Adrenal gland (tissue), 5 donors: ENCODE results near the gene TXLNA.

Experiments used
- POLR2A ChIP-seq, 2 donors: fragments of 450-650 bp; IDR thresholded peaks; one replicate each; pipeline ENCODE4 v1.6.1; 2017; ENCODE audit warnings: antibody characterized with exemption in 2 of 2, mild to moderate bottlenecking in 2 of 2, moderate library complexity in 1 of 2
- TF ChIP-seq, protein P1 (sequence below), 6 experiments: fragments of 450-650 bp in 4 of 6; fragments of 200-600 bp in 2 of 6; sonication (generic) in 1 of 6; IDR thresholded peaks; 1 replicate in 5 of 6; 2 replicates in 1 of 6; pipeline versions ENCODE4 v1.5.1 to v1.8.0; 2016 to 2021; ENCODE audit warnings: antibody characterized with exemption in 6 of 6, mild to moderate bottlenecking in 2 of 6, moderate library complexity in 1 of 6
- donor health status: DM: no; HTN: no; CAD: no.

DNA sequence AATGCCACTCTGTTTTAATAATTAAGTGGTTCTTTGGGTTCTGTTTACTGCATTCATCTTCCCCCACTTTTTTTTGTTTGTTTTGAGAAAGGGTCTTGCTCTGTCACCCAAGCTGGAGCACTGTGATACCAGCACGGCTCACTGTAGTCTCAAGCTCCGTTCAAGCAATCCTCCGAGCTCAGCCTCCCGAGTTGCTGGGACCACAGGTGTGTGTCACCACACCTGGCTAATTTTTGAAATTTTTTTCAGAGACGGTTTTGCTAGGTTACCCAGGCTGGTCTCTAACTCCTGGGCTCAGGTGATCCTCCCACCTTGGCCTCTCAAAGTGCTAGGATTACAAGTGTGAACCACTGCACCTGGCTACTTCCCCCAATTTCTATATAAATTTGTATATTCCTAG, 42.4 kb upstream of the TXLNA start:
- TF ChIP-seq, protein P1, sequence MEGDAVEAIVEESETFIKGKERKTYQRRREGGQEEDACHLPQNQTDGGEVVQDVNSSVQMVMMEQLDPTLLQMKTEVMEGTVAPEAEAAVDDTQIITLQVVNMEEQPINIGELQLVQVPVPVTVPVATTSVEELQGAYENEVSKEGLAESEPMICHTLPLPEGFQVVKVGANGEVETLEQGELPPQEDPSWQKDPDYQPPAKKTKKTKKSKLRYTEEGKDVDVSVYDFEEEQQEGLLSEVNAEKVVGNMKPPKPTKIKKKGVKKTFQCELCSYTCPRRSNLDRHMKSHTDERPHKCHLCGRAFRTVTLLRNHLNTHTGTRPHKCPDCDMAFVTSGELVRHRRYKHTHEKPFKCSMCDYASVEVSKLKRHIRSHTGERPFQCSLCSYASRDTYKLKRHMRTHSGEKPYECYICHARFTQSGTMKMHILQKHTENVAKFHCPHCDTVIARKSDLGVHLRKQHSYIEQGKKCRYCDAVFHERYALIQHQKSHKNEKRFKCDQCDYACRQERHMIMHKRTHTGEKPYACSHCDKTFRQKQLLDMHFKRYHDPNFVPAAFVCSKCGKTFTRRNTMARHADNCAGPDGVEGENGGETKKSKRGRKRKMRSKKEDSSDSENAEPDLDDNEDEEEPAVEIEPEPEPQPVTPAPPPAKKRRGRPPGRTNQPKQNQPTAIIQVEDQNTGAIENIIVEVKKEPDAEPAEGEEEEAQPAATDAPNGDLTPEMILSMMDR (IDR thresholded peaks at IDR 0.05) = no peak
- no peak for TF ChIP-seq POLR2A (IDR thresholded peaks at IDR 0.05)
